Right cardiac atrium (tissue), 5 donors: Measurements from ENCODE around the gene PAPLN. TPM values are rescaled to one million over a fixed set of nuclear protein-coding genes. Genes with fewer than 3 reads are reported as not detected.

Source experiments
- ATAC-seq, 2 donors: fragments of 200-7000 bp; cut with Tn5 transposase; one replicate each; pipeline versions ENCODE4 v1.8.0 to v1.9.1; 2020; ENCODE audit warnings: moderate library complexity in 2 of 2, mild to moderate bottlenecking in 1 of 2
- DNase-seq, 3 donors: peaks; one replicate each; pipeline ENCODE4 v3.0.0-alpha.2; 2020
- H3K27ac ChIP-seq: one replicate; pipeline ENCODE4 v1.5.1; 2013; ENCODE audit warnings: mild to moderate bottlenecking, low read length, control low read depth, moderate library complexity
- H3K27me3 ChIP-seq: one replicate; pipeline ENCODE4 v1.6.1; 2013; ENCODE audit not compliant: control insufficient read depth, insufficient read depth
- H3K4me1 ChIP-seq: one replicate; pipeline ENCODE4 v1.6.1; 2013; ENCODE audit warnings: low read length; ENCODE audit not compliant: control insufficient read depth, insufficient read depth
- H3K4me3 ChIP-seq: one replicate; pipeline ENCODE4 v1.5.1; 2013; ENCODE audit warnings: low read length, control low read depth
- H3K9me3 ChIP-seq: one replicate; pipeline ENCODE4 v1.6.1; 2013; ENCODE audit warnings: low read length; ENCODE audit not compliant: control insufficient read depth
- WGBS: extraction: QIAGEN DNeasy Blood & Tissue Kit; methylation state at CpG from one replicate; pipeline ENCODE4 v1.1.7; 2013; 5-methylcytosine and 5-hydroxymethylcytosine counted together
- intact Hi-C, 4 donors: fragments of 100-400 bp; cut with DNase I; formaldehyde crosslinking; loops; one replicate each; pipeline versions ENCODE4 v1.11.0 to v1.14.0; 2022 to 2023
- polyA plus RNA-seq: library from polyadenylated mRNA; stranded (reverse); fragments of 200-250 nt; gene quantifications from one replicate; pipeline ENCODE4 v1.2.3, GENCODE V29; 2013
- total RNA-seq, 4 donors: library from RNA; stranded (reverse); fragmentation: NEBNext Ultra II Directional; extraction: Animal tissue kit (Norgen Biotek cat#: 25700); gene quantifications; one replicate each; pipeline ENCODE4 v1.2.1, GENCODE V29; 2021
- donor health status: healthy with polysubstance abuse.
- donor health status: DM: no; HTN: yes; CAD: no.
- donor health status: DM: no; HTN: no; CAD: no.
- donor health status: DM: no; HTN: yes; CAD: no; lungs with severe emphysema.
- donor health status: DM: yes; HTN: yes; CAD: no.

Gene PAPLN
- total and polyA plus RNA-seq, 5 donors: 2.9 to 13.5 (median 6.1) TPM

- ATAC-seq (no peak), DNase-seq (no peak)
- Histone ChIP-seq H3K27ac (no peak overlapping the region), H3K4me1 (no peaks in the 10 kb centered on the region), H3K27me3 (no peaks in the 10 kb centered on the region), H3K9me3 (no peaks in the 10 kb centered on the region), H3K4me3 (no peak overlapping the region)
- 92% methylated on average over 2 of the region's 2 CpGs for WGBS
- intact Hi-C loops: loop anchor here in 1 of 4 donors (10.0 kb wide), 1 partner anchor 103 kb away; no protein-coding TSS in a partner anchor
Observed at GRCh38 chr14:73277376-73277775, 40.1 kb downstream of the PAPLN start.

GRCh38 chr14:73280903-73281302 is 43.6 kb downstream of the PAPLN start:
- Histone ChIP-seq H3K9me3 (no peaks in the 10 kb centered on the region), H3K4me1 (no peaks in the 10 kb centered on the region), H3K27ac (no peak overlapping the region), H3K27me3 (no peaks in the 10 kb centered on the region), H3K4me3 (no peak overlapping the region)
- DNase-seq (no peak), ATAC-seq (no peak)
- 96% methylated on average over 5 of the region's 5 CpGs for WGBS
- intact Hi-C loops: no loop called here

GRCh38 chr14:73283608-73284379 is 46.5 kb downstream of the PAPLN start:
- Histone ChIP-seq H3K9me3 (no peaks in the 10 kb centered on the region), H3K27ac (no peak overlapping the region), H3K27me3 (no peaks in the 10 kb centered on the region), H3K4me1 (no peaks in the 10 kb centered on the region), H3K4me3 (no peak overlapping the region)
- WGBS: 51% methylated on average over 12 of the region's 12 CpGs
- ATAC-seq: no peak
- no peak for DNase-seq
- intact Hi-C loops: no loop called here

DNA sequence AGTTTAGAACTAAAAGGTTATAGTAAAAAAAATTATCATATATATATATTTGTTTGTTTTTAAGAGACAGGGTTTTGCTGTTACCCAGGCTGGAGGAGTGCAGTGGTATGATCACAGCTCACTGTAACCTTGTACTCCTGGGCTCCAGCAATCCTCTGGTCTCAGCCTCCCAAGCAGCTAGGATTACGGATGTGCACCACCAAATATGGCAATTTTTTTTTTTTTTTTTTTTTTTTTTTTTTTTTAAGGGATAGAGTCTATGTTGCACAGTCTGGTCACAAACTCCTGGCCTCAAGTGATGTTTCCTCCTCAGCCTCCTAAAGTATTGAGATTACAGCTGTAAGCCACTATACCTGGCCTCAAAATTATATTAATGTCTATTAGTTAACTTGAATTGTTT is 48.7 kb downstream of the PAPLN start:
- 92% methylated on average over 1 of the region's 1 CpG for WGBS
- no peak for ATAC-seq
- Histone ChIP-seq H3K27me3 (no peaks in the 10 kb centered on the region), H3K27ac (no peak overlapping the region), H3K9me3 (no peaks in the 10 kb centered on the region), H3K4me1 (no peaks in the 10 kb centered on the region), H3K4me3 (no peak overlapping the region)
- intact Hi-C loops: no loop called here
- DNase-seq: no peak

DNA sequence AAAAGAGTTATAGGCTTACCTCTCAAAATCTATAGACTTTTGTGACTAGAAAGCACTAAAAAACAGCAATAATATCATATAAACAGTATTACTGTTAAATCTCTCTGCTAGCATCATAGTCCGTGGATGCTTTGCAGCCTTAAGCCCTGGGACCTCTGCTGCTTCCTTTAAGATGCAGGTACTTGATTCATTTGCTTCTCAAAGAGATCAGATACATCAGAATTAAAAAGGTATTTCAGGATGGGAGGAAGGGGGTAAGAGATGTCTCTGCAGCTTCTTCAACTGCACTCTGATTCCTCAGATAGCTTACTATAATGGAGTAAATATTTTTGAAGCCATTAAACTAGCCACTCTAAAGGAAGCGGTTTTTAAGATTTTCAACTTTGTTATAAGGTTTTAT is 49.3 kb downstream of the PAPLN start:
- DNase-seq: no peak
- Histone ChIP-seq H3K4me1 (no peaks in the 10 kb centered on the region), H3K27me3 (no peaks in the 10 kb centered on the region), H3K4me3 (no peak overlapping the region), H3K27ac (no peak overlapping the region), H3K9me3 (no peaks in the 10 kb centered on the region)
- intact Hi-C loops: no loop called here
- 94% methylated on average over 2 of the region's 2 CpGs for WGBS
- ATAC-seq: no peak

DNA sequence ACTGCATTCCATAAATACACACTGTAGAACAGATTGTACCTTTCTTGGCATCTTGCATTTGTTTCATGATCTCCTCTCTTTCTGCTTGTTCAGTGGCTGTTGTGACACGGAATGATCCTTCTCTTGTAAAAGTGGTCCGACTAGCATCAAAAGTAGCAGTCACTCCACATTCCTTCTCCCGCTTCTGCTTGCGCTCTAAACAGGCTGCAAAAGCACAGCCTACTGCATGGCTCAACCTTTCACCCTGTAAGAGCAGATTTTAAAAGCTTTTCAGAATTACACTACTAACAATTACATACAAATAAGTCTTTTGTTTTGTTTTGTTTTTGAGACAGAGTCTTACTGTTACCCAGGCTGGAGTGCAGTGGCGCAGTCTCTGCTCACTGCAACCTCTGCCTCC is 49.8 kb downstream of the PAPLN start:
- no peak for DNase-seq
- H3K27ac ChIP-seq: no peak overlapping the region
- H3K27me3 ChIP-seq: no peaks in the 10 kb centered on the region
- intact Hi-C loops: no loop called here
- no peaks in the 10 kb centered on the region for H3K9me3 ChIP-seq
- no peak overlapping the region for H3K4me3 ChIP-seq
- H3K4me1 ChIP-seq: no peaks in the 10 kb centered on the region
- no peak for ATAC-seq
- 90% methylated on average over 5 of the region's 5 CpGs for WGBS

DNA sequence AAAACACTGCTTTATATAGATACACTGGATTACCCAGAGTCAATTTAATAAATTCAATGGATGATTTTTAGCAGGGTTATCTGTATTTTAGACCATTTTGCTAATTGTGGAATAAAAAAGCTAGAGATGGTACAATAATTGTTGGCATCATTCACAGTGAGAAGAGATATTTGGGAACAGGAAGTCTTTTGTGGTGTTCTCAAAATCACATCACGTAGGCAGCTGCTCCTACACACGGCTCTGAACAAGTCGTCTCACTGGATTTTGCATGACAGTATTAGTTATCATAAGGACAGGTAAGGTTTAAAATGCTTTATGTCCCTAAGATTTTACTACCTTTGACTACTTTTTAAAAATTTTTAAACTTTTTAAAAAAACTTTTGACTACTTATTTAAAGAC is 52.0 kb downstream of the PAPLN start:
- DNase-seq (no peak), ATAC-seq (no peak)
- Histone ChIP-seq H3K27me3 (no peaks in the 10 kb centered on the region), H3K27ac (no peak overlapping the region), H3K4me1 (no peaks in the 10 kb centered on the region), H3K4me3 (no peak overlapping the region), H3K9me3 (no peaks in the 10 kb centered on the region)
- WGBS: 52% methylated on average over 3 of the region's 3 CpGs
- intact Hi-C loops: no loop called here

DNA sequence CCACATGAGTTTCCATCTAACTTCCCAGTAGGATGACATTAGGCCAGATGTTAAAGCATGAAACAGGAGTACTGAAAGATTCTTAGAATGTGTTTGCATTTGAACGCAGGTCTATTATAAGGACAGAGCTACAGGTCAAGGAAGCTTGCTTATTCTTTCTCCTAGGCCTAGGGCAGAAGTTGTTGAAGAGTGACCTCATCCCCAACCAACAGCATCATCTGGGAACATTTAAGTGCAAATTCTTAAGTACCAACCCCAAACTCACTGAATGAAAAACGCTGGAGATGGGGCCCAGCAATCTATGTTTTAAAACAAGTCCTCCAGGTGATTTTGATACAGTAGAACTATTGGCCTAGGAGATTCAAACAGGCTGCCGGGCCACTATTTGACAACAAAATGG is 52.4 kb downstream of the PAPLN start:
- ATAC-seq (no peak), DNase-seq (no peak)
- no peak overlapping the region for H3K27ac ChIP-seq
- H3K9me3 ChIP-seq: no peaks in the 10 kb centered on the region
- H3K4me3 ChIP-seq: no peak overlapping the region
- intact Hi-C loops: no loop called here
- H3K27me3 ChIP-seq: no peaks in the 10 kb centered on the region
- H3K4me1 ChIP-seq: no peaks in the 10 kb centered on the region
- 68% methylated on average over 3 of the region's 3 CpGs for WGBS

- intact Hi-C loops: no loop called here
- ATAC-seq: no peak
- 63% methylated on average over 4 of the region's 4 CpGs for WGBS
Observed at GRCh38 chr14:73290279-73290678, 53.0 kb downstream of the PAPLN start.

DNA sequence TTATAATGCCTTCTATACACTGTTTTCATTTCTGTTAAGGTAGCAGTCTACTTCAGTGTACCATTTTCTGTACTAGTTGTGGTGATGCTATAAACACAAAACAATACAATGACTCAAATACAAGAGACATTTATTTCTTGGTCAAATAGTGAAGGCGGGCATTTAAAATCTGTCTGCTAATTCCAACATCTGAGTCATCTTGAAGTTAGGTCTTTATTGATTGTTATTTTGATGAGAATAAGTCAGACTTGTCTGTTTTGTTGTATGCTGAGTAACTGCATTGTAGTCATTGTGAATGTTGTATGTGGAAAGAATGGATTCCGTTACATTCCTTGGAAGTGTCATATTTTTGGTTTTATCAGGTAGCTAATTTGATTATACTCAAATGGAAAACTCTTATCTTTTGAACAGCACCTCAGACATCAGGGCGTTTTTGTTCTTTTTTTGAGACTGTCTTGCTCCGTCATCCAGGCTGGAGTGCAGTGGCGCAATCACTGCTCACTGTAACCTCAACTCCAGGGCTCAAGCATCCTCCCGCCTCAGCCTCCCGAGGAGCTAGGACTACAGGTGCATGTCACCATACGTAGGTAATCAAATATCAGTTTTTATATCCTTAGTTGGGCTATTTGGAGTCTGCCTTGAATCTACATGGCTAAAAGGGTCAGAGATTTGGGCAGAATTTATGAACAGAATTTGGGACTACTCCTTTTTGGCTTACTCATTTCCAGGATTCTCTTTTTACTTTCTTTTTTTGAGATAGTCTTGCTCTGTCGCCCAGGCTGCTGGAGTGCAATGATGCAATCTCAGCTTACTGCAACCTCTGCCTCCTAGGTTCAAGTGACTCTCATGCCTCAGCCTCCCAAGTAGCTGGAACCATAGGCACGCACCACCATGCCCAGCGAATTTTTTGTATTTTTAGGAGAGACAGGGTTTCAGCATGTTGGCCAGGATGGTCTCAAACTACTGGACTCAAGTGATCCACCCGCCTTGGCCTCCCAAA is 56.8 kb downstream of the PAPLN start:
- WGBS: 91% methylated on average over 12 of the region's 12 CpGs
- H3K4me3 ChIP-seq: no peak overlapping the region
- H3K4me1 ChIP-seq: peaks cover 3% of the 10 kb centered on the region
- ATAC-seq: no peak
- no peaks in the 10 kb centered on the region for H3K27me3 ChIP-seq
- H3K27ac ChIP-seq: no peak overlapping the region
- no peaks in the 10 kb centered on the region for H3K9me3 ChIP-seq
- intact Hi-C loops: no loop called here
- no peak for DNase-seq

More at GRCh38 chr14:73290279-73290678, 53.0 kb downstream of the PAPLN start:
- no peak for DNase-seq
- H3K4me1 ChIP-seq: no peaks in the 10 kb centered on the region
- H3K9me3 ChIP-seq: no peaks in the 10 kb centered on the region
- H3K27ac ChIP-seq: no peak overlapping the region
- H3K27me3 ChIP-seq: no peaks in the 10 kb centered on the region
- H3K4me3 ChIP-seq: no peak overlapping the region

DNA sequence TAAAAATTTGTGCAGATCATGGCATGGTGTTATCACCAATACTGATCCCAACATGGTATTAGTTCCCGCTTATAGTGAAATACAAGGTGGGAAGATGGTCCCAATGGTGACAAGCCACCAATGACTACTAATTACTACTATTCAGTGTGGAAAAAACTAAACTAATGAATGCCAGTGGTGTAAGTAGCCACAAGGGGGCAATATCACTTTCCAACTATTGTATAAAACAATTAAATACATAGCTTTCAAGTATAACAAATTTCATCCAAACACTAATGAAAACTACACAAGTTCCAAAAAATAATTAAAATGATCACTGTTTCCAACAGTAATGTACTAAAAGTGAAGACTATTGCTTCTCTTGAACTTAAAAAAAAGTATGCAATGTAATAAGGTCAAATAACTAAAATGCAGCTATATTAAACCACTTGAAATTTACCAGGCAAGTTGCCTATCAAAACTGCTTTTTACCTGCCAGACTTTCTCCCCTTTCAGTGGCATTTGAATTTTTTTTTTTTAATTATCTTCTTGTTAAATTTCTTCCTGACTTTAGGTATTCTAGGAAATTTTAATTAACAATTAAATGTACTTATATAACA is 58.0 kb downstream of the PAPLN start:
- Histone ChIP-seq H3K4me1 (peaks cover 3% of the 10 kb centered on the region), H3K27ac (no peak overlapping the region), H3K27me3 (no peaks in the 10 kb centered on the region), H3K9me3 (no peaks in the 10 kb centered on the region), H3K4me3 (no peak overlapping the region)
- DNase-seq: no peak
- intact Hi-C loops: loop anchor here (5.0 kb wide), 3 partner anchors 172 to 182 kb away; no protein-coding TSS in a partner anchor
- WGBS: 70% methylated on average over 1 of the region's 1 CpG
- peak; percentile 31 to 37 for ATAC-seq
